Measurements from ENCODE around the gene ASIC3.
A peak's percentile ranks its signal among the peaks of the same experiment; 100 is the strongest.

ASIC3 gene

DNA sequence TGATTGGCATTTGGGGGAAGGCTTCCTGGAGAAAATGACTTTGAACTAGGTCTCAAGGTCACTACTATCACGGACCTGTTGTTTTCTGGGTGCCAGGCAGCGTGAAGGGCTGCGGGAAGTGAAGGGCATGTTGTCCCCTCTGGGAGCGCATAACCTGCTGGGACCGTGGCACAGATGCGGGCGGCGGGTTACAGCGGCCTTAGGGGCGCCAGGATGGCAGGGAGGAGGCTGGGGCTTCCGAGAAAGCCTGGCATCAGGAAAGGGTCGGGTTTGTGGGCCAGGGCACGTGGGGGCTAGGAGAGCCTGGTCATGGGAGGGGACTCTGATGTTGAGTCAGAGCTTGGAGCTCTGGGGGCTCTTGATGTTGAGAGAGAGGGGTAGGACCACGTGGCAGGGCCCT, 17.2 kb downstream of the ASIC3 start:
- H4K8ac ChIP-seq (ENCODE audit: low read depth, low read length), result no peak overlapping the region
- no peak overlapping the region for H2BK5ac ChIP-seq (ENCODE audit: low read length)
- no peak overlapping the region for H3K14ac ChIP-seq (ENCODE audit: low read length)
- no CpG with 5 or more reads among the region's 14 CpGs for WGBS, 2 donors (ENCODE audit: extremely low coverage in 2 of 2, insufficient read length in 2 of 2, insufficient replicate concordance in 1 of 2)
- H3K79me1 ChIP-seq (ENCODE audit: low read depth, low read length), result peaks cover 2% of the 10 kb centered on the region
- H3K4ac ChIP-seq (ENCODE audit: low read length), result no peak overlapping the region
- no peak overlapping the region for H2BK12ac ChIP-seq (ENCODE audit: low read length)
- peaks cover 11 to 22% of the 10 kb centered on the region in 2 donors for H3K4me1 ChIP-seq (ENCODE audit: control insufficient read depth in 2 of 2, insufficient read depth in 1 of 2, low read depth in 1 of 2, low read length in 2 of 2)
- H3K27me3 ChIP-seq (ENCODE audit: control insufficient read depth in 3 of 3, insufficient read depth in 3 of 3, low read depth in 1 of 3, low read length in 3 of 3), result peaks cover 0 to 17% (median 0%) of the 10 kb centered on the region in 3 experiments
- H3K9ac ChIP-seq (ENCODE audit: low read depth, low read length, poor library complexity), result no peak overlapping the region
- peaks cover 37 to 77% of the 10 kb centered on the region in 2 donors for H3K36me3 ChIP-seq (replicated peaks in 1 of 2; ENCODE audit: control insufficient read depth in 2 of 2, insufficient read depth in 2 of 2, low read length in 2 of 2)
- no peak overlapping the region for H2BK15ac ChIP-seq (ENCODE audit: low read length)
- H3K4me2 ChIP-seq (ENCODE audit: insufficient read depth, low read length, poor library complexity, severe bottlenecking), result no peak overlapping the region
- H2AK5ac ChIP-seq (ENCODE audit: low read depth, low read length), result no peak overlapping the region
- H3K23ac ChIP-seq (ENCODE audit: low read depth, low read length, poor library complexity), result no peak overlapping the region
- H3K4me3 ChIP-seq (ENCODE audit: low read length in 2 of 2), result no peak overlapping the region
- H3K27ac ChIP-seq (replicated peaks; ENCODE audit: low read length), result no peak overlapping the region
- no peaks in the 10 kb centered on the region for H3K9me3 ChIP-seq (replicated peaks in 1 of 2; ENCODE audit: control insufficient read depth in 2 of 2, insufficient read depth in 1 of 2, low read depth in 1 of 2, low read length in 2 of 2)
- H2AFZ ChIP-seq (ENCODE audit: low read length), result no peak overlapping the region
- H2BK120ac ChIP-seq (ENCODE audit: low read depth, low read length), result no peak overlapping the region
- no peak for DNase-seq (ENCODE audit: low spot score)
- H4K91ac ChIP-seq (ENCODE audit: low read depth, low read length, poor library complexity), result no peak overlapping the region
- no peak overlapping the region for H3K18ac ChIP-seq (ENCODE audit: low read length)

DNA sequence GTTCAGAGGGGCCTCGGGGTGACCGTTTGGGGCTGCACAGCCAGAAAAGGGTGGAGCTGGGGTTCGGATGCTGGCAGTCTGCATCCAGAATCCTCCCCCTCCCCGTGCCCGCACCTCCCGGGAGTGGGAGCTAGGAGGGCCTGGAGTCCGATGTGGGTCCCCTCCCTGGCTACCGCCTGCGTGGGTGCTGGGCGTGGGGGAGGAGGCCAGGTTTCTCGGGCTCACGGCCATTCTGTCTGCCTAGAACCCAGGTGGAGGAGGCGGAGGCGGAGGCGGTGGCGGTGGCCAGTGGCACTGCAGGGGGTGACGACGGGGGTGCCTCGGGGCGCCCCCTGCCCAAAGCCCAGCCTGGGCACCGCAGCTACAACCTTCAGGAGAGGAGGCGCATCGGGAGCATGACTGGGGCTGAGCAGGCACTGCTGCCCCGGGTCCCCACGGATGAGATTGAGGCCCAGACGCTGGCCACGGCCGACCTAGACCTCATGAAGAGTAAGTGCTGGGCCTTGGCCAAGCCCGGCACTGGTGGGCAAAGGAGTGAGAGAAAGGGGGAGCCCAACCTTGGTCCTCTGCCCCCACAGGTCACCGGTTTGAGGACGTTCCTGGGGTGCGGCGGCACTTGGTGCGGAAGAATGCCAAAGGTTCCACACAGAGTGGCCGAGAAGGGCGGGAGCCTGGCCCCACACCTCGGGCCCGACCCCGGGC, 18.1 kb downstream of the ASIC3 start:
- no peak overlapping the region for H2AK5ac ChIP-seq (ENCODE audit: low read depth, low read length)
- peaks cover 43 to 86% of the 10 kb centered on the region in 2 donors for H3K36me3 ChIP-seq (replicated peaks in 1 of 2; ENCODE audit: control insufficient read depth in 2 of 2, insufficient read depth in 2 of 2, low read length in 2 of 2)
- no peak overlapping the region for H2BK5ac ChIP-seq (ENCODE audit: low read length)
- no peaks in the 10 kb centered on the region for H3K9me3 ChIP-seq (replicated peaks in 1 of 2; ENCODE audit: control insufficient read depth in 2 of 2, insufficient read depth in 1 of 2, low read depth in 1 of 2, low read length in 2 of 2)
- no peak overlapping the region for H3K9ac ChIP-seq (ENCODE audit: low read depth, low read length, poor library complexity)
- H3K4me3 ChIP-seq (ENCODE audit: low read length in 2 of 2), result no peak overlapping the region
- H2BK120ac ChIP-seq (ENCODE audit: low read depth, low read length), result no peak overlapping the region
- H2BK15ac ChIP-seq (ENCODE audit: low read length), result no peak overlapping the region
- H4K8ac ChIP-seq (ENCODE audit: low read depth, low read length), result no peak overlapping the region
- H3K79me1 ChIP-seq (ENCODE audit: low read depth, low read length), result peaks cover 2% of the 10 kb centered on the region
- H2BK12ac ChIP-seq (ENCODE audit: low read length), result no peak overlapping the region
- H3K4ac ChIP-seq (ENCODE audit: low read length), result no peak overlapping the region
- no peak overlapping the region for H2AFZ ChIP-seq (ENCODE audit: low read length)
- H3K18ac ChIP-seq (ENCODE audit: low read length), result no peak overlapping the region
- H4K91ac ChIP-seq (ENCODE audit: low read depth, low read length, poor library complexity), result no peak overlapping the region
- peaks cover 2 to 13% of the 10 kb centered on the region in 2 donors for H3K4me1 ChIP-seq (ENCODE audit: control insufficient read depth in 2 of 2, insufficient read depth in 1 of 2, low read depth in 1 of 2, low read length in 2 of 2)
- no peak overlapping the region for H3K14ac ChIP-seq (ENCODE audit: low read length)
- WGBS, 2 donors (ENCODE audit: extremely low coverage in 2 of 2, insufficient read length in 2 of 2, insufficient replicate concordance in 1 of 2), result no CpG with 5 or more reads among the region's 39 CpGs
- no peak overlapping the region for H3K27ac ChIP-seq (replicated peaks; ENCODE audit: low read length)
- no peak overlapping the region for H3K23ac ChIP-seq (ENCODE audit: low read depth, low read length, poor library complexity)
- H3K4me2 ChIP-seq (ENCODE audit: insufficient read depth, low read length, poor library complexity, severe bottlenecking), result no peak overlapping the region
- H3K27me3 ChIP-seq (ENCODE audit: control insufficient read depth in 3 of 3, insufficient read depth in 3 of 3, low read depth in 1 of 3, low read length in 3 of 3), result peaks cover 0 to 9% (median 0%) of the 10 kb centered on the region in 3 experiments
- DNase-seq (ENCODE audit: low spot score), result no peak

DNA sequence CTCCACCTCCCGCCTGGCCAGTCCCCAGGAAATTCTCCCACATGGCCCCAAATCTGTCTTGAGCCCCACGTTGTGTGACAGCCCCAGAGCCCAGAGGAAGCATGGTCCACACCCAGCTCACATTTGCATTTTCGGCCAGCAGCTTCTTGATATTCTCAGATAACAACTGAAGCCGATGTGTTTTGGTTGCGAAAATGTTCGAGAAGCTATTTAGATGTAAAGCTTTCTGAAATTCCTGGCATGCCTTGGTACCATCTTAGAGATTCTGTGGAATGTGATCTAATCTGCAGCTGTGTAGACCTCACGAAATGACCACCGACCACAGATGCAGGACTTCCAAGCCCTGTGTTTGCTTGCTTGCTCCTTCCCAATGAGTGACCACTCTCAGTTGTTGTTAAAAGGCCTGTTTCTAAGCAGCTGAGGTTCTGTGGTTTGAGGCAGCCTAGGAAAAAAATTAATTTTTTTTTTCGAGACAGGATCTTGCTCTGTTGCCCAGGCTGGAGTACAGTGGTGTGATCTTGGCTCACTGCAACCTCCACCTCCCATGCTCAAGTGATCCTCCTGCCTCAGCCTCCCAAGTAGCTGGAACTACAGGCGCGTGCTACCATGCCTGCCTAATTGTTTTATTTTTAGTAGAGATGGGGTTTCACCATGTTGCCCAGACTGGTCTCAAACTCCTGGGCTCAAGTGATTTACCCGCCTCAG, 19.9 kb downstream of the ASIC3 start:
- WGBS, 2 donors (ENCODE audit: extremely low coverage in 2 of 2, insufficient read length in 2 of 2, insufficient replicate concordance in 1 of 2), result no CpG with 5 or more reads among the region's 12 CpGs
- Histone ChIP-seq H3K4me3 (ENCODE audit: low read length in 2 of 2) (no peak overlapping the region), H3K27me3 (ENCODE audit: control insufficient read depth in 3 of 3, insufficient read depth in 3 of 3, low read depth in 1 of 3, low read length in 3 of 3) (peaks cover 0 to 2% (median 0%) of the 10 kb centered on the region in 3 experiments), H3K14ac (ENCODE audit: low read length) (no peak overlapping the region), H3K27ac (replicated peaks; ENCODE audit: low read length) (no peak overlapping the region), H2AFZ (ENCODE audit: low read length) (no peak overlapping the region), H2BK5ac (ENCODE audit: low read length) (no peak overlapping the region), H3K4me2 (ENCODE audit: insufficient read depth, low read length, poor library complexity, severe bottlenecking) (no peak overlapping the region), H4K91ac (ENCODE audit: low read depth, low read length, poor library complexity) (no peak overlapping the region), H4K8ac (ENCODE audit: low read depth, low read length) (no peak overlapping the region), H3K9ac (ENCODE audit: low read depth, low read length, poor library complexity) (no peak overlapping the region), H3K79me1 (ENCODE audit: low read depth, low read length) (peaks cover 2% of the 10 kb centered on the region), H3K9me3 (replicated peaks in 1 of 2; ENCODE audit: control insufficient read depth in 2 of 2, insufficient read depth in 1 of 2, low read depth in 1 of 2, low read length in 2 of 2) (no peaks in the 10 kb centered on the region), H2BK120ac (ENCODE audit: low read depth, low read length) (no peak overlapping the region), H3K18ac (ENCODE audit: low read length) (no peak overlapping the region), H2AK5ac (ENCODE audit: low read depth, low read length) (no peak overlapping the region), H3K4me1 (ENCODE audit: control insufficient read depth in 2 of 2, insufficient read depth in 1 of 2, low read depth in 1 of 2, low read length in 2 of 2) (peaks cover 0 to 2% of the 10 kb centered on the region in 2 donors), H2BK12ac (ENCODE audit: low read length) (no peak overlapping the region), H3K4ac (ENCODE audit: low read length) (no peak overlapping the region), H2BK15ac (ENCODE audit: low read length) (no peak overlapping the region), H3K36me3 (replicated peaks in 1 of 2; ENCODE audit: control insufficient read depth in 2 of 2, insufficient read depth in 2 of 2, low read length in 2 of 2) (peaks cover 48 to 93% of the 10 kb centered on the region in 2 donors), H3K23ac (ENCODE audit: low read depth, low read length, poor library complexity) (no peak overlapping the region)
- no peak for DNase-seq (ENCODE audit: low spot score)

DNA sequence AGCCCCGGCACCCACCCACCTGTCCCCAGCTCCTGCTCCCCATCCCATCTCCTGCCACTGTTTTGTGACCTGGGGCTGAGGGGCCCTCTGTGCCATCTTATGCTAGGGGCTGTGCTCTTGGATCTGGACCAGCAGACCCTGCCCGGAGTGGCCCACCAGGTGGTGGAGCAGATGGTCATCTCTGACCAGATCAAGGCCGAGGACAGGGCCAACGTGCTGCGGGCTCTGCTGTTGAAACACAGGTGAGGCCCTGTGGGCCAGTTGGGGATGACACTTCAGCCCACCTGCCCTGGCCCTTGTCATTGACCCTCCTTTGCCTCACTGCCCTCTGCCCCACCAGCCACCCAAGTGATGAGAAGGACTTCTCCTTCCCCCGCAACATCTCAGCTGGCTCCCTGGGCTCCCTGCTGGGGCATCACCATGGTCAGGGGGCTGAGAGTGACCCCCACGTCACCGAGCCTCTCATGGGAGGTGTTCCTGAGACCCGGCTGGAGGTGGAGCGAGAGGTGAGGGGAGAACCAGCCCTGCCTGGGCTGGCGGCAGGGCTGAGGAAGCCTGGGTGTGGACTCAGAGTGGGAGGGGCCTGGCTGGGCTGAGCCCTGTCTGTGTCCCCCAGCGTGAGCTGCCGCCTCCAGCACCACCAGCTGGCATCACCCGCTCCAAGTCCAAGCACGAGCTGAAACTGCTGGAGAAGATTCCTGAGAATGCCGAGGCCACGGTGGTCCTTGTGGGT, 21.7 kb downstream of the ASIC3 start:
- no peak overlapping the region for H3K27ac ChIP-seq (replicated peaks; ENCODE audit: low read length)

More for the DNA sequence above, 21.7 kb downstream of the ASIC3 start:
- H3K14ac ChIP-seq (ENCODE audit: low read length), result no peak overlapping the region
- no peak overlapping the region for H3K9ac ChIP-seq (ENCODE audit: low read depth, low read length, poor library complexity)
- no peak overlapping the region for H2BK5ac ChIP-seq (ENCODE audit: low read length)
- H3K79me1 ChIP-seq (ENCODE audit: low read depth, low read length), result no peaks in the 10 kb centered on the region
- no peak overlapping the region for H3K4me2 ChIP-seq (ENCODE audit: insufficient read depth, low read length, poor library complexity, severe bottlenecking)
- H2BK12ac ChIP-seq (ENCODE audit: low read length), result no peak overlapping the region
- H3K36me3 ChIP-seq (replicated peaks in 1 of 2; ENCODE audit: control insufficient read depth in 2 of 2, insufficient read depth in 2 of 2, low read length in 2 of 2), result peaks cover 51 to 95% of the 10 kb centered on the region in 2 donors
- H2AFZ ChIP-seq (ENCODE audit: low read length), result no peak overlapping the region
- no CpG with 5 or more reads among the region's 17 CpGs for WGBS, 2 donors (ENCODE audit: extremely low coverage in 2 of 2, insufficient read length in 2 of 2, insufficient replicate concordance in 1 of 2)
- peak overlapping the region; percentile 43 for H3K23ac ChIP-seq (ENCODE audit: low read depth, low read length, poor library complexity)
- no peaks in the 10 kb centered on the region for H3K4me1 ChIP-seq (ENCODE audit: control insufficient read depth in 2 of 2, insufficient read depth in 1 of 2, low read depth in 1 of 2, low read length in 2 of 2)
- H3K18ac ChIP-seq (ENCODE audit: low read length), result no peak overlapping the region
- H4K8ac ChIP-seq (ENCODE audit: low read depth, low read length), result no peak overlapping the region
- no peaks in the 10 kb centered on the region for H3K9me3 ChIP-seq (replicated peaks in 1 of 2; ENCODE audit: control insufficient read depth in 2 of 2, insufficient read depth in 1 of 2, low read depth in 1 of 2, low read length in 2 of 2)
- no peak overlapping the region for H2AK5ac ChIP-seq (ENCODE audit: low read depth, low read length)
- H3K4me3 ChIP-seq (ENCODE audit: low read length in 2 of 2), result peak overlapping the region in 1 of 2 donors; percentile 67
- H4K91ac ChIP-seq (ENCODE audit: low read depth, low read length, poor library complexity), result no peak overlapping the region
- no peak overlapping the region for H2BK15ac ChIP-seq (ENCODE audit: low read length)
- no peak overlapping the region for H3K4ac ChIP-seq (ENCODE audit: low read length)
- no peaks in the 10 kb centered on the region for H3K27me3 ChIP-seq (ENCODE audit: control insufficient read depth in 3 of 3, insufficient read depth in 3 of 3, low read depth in 1 of 3, low read length in 3 of 3)
- DNase-seq (ENCODE audit: low spot score), result no peak
- H2BK120ac ChIP-seq (ENCODE audit: low read depth, low read length), result no peak overlapping the region
